Measurements from ENCODE around the gene UNC5A.

The UNC5A gene

GRCh38 chr5:176810081-176810597 lies at the start of gene UNC5A:
UNC5A (plus strand) TSS chr5:176810559; CDS start chr5:176810751, 192 bp downstream.
- DNase-seq, result peak; percentile 68

GRCh38 chr5:176761755-176762154 lies 48.6 kb upstream of the UNC5A start:
- DNase-seq, result no peak

- no peak for DNase-seq
Observed at GRCh38 chr5:176762489-176762888, 47.9 kb upstream of the UNC5A start.

- no peak for DNase-seq
Observed at GRCh38 chr5:176765687-176766086, 44.7 kb upstream of the UNC5A start.

GRCh38 chr5:176768174-176768970 lies 42.0 kb upstream of the UNC5A start:
- DNase-seq, result no peak

DNA sequence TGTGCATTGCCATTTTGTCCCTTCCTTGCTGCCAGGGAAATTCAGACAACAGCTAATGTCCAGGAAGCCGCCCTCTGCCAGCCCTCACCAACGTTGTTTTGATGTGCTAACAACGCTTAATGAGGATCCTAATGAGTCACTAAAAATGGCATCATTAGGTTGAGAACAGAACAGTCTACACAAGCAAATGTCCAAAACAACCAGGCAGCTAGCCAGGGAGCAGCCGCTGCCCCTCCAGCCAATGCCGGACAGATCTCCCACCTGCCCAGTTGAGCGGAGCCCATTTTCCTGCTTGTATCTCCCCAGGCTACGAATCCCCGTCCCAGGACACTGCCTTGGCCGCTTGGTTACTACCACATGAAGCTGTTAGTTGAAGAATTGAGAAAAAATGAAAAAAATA lies 40.4 kb upstream of the UNC5A start:
- no peak for DNase-seq

DNA sequence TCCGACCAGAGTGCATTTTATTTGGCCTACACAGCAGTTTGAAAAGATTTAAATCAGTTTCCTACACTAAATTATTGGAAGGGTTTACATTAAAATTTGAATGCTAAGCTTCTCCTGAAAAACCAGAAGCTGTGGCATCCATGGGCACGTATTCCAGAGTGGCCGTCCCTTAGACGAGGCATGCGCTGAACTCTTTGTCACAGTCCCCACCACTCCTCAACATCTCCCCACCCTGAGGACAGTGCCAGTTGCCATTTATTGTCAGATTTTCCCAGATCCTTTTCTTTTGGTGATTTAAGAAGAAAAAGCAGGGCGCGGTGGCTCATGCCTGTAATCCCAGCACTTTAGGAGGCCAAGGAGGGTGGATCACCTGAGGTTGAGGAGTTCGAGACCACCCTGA lies 39.9 kb upstream of the UNC5A start:
- no peak for DNase-seq

- no peak for DNase-seq
Observed at GRCh38 chr5:176771102-176771845, 39.1 kb upstream of the UNC5A start.

- DNase-seq, result no peak
Observed at GRCh38 chr5:176772271-176773210, 37.8 kb upstream of the UNC5A start.

DNA sequence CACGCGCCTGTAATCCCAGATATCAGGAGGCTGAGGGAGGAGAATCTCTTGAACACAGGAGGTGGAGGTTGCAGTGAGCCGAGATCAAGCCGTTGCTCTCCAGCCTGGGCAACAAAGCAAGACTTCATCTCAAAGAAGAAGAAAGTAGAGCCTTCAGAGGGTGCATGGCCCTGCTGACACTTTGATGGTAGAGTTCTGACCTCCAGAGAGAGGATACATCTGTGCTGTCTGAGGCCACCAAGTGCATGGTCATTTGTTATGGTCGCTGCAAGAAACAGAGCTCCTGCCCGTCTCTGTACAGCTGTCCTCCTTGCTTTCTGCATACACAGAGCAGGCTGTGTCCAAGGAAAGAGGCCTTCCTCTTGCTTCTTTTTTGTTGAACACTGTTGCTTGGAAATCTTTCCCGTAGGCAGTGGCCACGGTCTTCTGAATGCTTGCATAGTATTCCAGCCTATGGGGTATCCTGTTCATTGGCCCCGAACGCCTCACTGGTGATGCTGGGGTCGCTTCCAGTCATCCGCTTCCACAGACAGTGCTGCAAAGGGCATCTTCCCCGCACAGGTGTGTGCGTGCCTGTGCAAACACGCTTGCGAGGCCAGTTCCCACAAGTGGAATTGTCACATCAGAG lies 36.8 kb upstream of the UNC5A start:
- no peak for DNase-seq

- no peak for DNase-seq
Observed at GRCh38 chr5:176774216-176775171, 35.9 kb upstream of the UNC5A start.

- DNase-seq, result no peak
Observed at GRCh38 chr5:176775409-176775808, 35.0 kb upstream of the UNC5A start.

- DNase-seq, result no peak
Observed at GRCh38 chr5:176776141-176776865, 34.1 kb upstream of the UNC5A start.

GRCh38 chr5:176776916-176777315 lies 33.4 kb upstream of the UNC5A start:
- no peak for DNase-seq

GRCh38 chr5:176778921-176779465 lies 31.4 kb upstream of the UNC5A start:
- no peak for DNase-seq

DNA sequence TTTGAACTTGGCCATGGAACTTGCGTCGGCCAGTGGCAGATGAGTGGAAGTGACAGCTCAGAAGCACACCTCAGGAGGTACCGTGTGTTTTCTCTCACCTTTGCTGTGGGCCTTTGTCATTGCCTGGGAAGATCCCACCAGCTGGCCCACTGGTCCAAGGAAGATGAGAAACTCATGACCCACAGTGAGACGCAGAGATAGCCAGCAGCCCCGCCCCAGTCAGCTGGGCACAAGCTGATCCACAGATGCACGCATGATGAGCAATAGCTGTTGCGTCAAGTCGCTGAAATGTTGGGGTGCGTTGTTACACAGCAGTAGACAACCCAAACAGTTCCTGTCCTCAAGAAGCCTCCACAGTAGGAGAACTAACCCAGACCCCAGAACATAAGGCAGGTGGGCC lies 30.8 kb upstream of the UNC5A start:
- DNase-seq, result no peak

DNA sequence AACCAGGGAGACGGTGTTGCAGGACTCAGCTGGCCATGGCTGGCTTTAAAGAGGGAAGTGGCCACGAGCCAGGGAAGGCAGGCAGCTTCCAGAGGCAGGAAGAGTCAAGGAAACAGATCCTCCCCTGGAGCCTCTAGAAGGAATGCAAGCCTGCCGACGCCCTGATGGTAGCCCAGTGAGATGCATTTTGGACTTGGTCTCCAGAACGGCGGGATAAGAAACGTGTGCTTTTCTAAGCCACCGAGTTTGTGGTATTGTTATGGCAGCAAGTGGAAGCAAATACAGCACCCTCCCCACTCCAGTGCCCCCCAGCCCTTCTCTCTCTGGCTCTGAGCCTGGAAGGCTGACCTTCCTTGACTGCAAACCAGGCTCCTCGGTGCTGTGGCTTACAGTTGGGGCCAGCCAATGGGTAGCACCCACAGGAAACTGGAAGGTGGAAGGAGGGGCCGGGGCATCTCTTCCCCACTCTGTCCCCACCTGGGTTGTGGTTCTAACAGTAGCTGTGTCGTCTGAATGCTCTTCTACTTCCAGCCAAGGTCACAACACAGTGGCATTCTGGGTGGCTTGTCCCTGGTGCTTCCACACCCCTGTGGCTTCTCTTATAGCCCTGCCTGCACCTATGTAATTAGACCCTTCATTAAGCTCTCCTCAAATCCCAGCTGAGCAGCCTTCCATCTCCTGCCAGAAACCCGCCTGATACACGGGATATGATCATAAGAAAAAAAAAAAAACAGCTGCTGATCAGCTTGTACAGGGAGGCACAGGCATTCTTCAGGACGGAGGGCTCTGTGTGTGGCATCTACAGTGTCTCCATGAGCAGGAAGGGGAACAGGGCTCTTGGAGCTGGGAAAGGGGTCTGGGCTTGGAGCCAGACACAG lies 29.9 kb upstream of the UNC5A start:
- no peak for DNase-seq

GRCh38 chr5:176781054-176781375 lies 29.3 kb upstream of the UNC5A start:
- DNase-seq, result no peak

All from activated CD4-positive, alpha-beta T cell treated with anti-CD3 and anti-CD28 coated beads for 48 hours (primary cell).